Measurements from ENCODE around the gene PPP2R2C.

- TF ChIP-seq POLR2A (IDR thresholded peaks at IDR 0.05) (no peak), CTCF (IDR thresholded peaks at IDR 0.05) (no peak)
Measured at GRCh38 chr4:6520978-6521377, 48.6 kb upstream of the PPP2R2C start.
